ENCODE data around the gene BANP.

DNA sequence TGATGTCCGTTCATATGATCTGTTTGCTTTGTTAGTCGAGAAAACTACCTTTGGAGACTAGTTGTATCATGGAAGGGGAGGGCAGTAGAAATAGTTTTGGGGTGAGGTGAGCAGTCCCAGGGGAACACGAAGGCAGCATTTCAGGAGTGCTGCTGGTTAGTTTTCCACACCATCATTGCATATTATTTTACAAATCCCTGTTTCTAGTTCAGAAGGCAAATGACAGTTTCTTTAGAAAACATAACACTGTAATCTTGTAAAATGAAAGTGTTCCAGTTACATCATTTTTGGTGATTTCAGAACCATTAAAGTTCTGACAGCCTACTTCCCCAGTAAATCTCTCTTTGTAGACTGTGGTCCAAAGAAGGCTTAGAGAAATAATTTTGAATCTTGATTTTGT is 25.4 kb downstream of the BANP start:
- TF ChIP-seq, protein P1, sequence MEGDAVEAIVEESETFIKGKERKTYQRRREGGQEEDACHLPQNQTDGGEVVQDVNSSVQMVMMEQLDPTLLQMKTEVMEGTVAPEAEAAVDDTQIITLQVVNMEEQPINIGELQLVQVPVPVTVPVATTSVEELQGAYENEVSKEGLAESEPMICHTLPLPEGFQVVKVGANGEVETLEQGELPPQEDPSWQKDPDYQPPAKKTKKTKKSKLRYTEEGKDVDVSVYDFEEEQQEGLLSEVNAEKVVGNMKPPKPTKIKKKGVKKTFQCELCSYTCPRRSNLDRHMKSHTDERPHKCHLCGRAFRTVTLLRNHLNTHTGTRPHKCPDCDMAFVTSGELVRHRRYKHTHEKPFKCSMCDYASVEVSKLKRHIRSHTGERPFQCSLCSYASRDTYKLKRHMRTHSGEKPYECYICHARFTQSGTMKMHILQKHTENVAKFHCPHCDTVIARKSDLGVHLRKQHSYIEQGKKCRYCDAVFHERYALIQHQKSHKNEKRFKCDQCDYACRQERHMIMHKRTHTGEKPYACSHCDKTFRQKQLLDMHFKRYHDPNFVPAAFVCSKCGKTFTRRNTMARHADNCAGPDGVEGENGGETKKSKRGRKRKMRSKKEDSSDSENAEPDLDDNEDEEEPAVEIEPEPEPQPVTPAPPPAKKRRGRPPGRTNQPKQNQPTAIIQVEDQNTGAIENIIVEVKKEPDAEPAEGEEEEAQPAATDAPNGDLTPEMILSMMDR (IDR thresholded peaks at IDR 0.05), result no peak
- TF ChIP-seq EZH2 (IDR thresholded peaks at IDR 0.05), result no peak

Data from neural progenitor cell (in vitro differentiated cells).